ENCODE measurements around the gene EIF2S2. TPM values are rescaled to one million over a fixed set of nuclear protein-coding genes. Genes with fewer than 3 reads are reported as not detected.

EIF2S2 gene
- total RNA-seq, 4 donors from 2014 or later, result 39.0 to 79.3 (median 64.4) TPM

- intact Hi-C loops (cut with DNase I), result no loop called here
These were observed 40.0 kb downstream of the EIF2S2 start for GRCh38 chr20:34072076-34072475.

GRCh38 chr20:34070859-34071258 lies 41.2 kb downstream of the EIF2S2 start:
- Histone ChIP-seq H3K4me1 (peaks cover 0 to 42% (median 23%) of the 10 kb centered on the region in 3 donors), H3K27ac (no peak overlapping the region), H3K9me3 (no peaks in the 10 kb centered on the region), H3K4me3 (no peak overlapping the region), H3K27me3 (no peaks in the 10 kb centered on the region), H3K36me3 (peaks cover 0 to 39% (median 11%) of the 10 kb centered on the region in 3 donors)
- WGBS, 2 donors, result 79 to 83% methylated on average over 8 of the region's 8 CpGs
- TF ChIP-seq CTCF (IDR thresholded peaks at IDR 0.05) (no peak), POLR2A (IDR thresholded peaks at IDR 0.05) (no peak)
- intact Hi-C loops (cut with DNase I), result no loop called here
- DNase-seq, result no peak

More at GRCh38 chr20:34072076-34072475, 40.0 kb downstream of the EIF2S2 start:
- Histone ChIP-seq H3K4me1 (peaks cover 0 to 31% (median 17%) of the 10 kb centered on the region in 3 donors), H3K27me3 (no peaks in the 10 kb centered on the region), H3K36me3 (peaks cover 9 to 51% (median 15%) of the 10 kb centered on the region in 3 donors), H3K9me3 (no peaks in the 10 kb centered on the region), H3K27ac (no peak overlapping the region), H3K4me3 (no peak overlapping the region)
- no peak for DNase-seq
- TF ChIP-seq POLR2A (IDR thresholded peaks at IDR 0.05) (no peak), CTCF (IDR thresholded peaks at IDR 0.05) (no peak)
- 91 to 94% methylated on average over 7 to 8 of the region's 8 CpGs for WGBS, 2 donors

- WGBS, 2 donors, result 85 to 87% methylated on average over 3 of the region's 3 CpGs
- peaks cover 0 to 50% (median 29%) of the 10 kb centered on the region in 3 donors for H3K4me1 ChIP-seq
- no peak overlapping the region for H3K27ac ChIP-seq
- H3K27me3 ChIP-seq, result no peaks in the 10 kb centered on the region
- H3K9me3 ChIP-seq, result no peaks in the 10 kb centered on the region
- no peak for DNase-seq
- TF ChIP-seq CTCF (IDR thresholded peaks at IDR 0.05) (no peak), POLR2A (IDR thresholded peaks at IDR 0.05) (no peak)
- no peak overlapping the region for H3K4me3 ChIP-seq
- peaks cover 0 to 39% (median 6%) of the 10 kb centered on the region in 3 donors for H3K36me3 ChIP-seq
- intact Hi-C loops (cut with DNase I), result no loop called here
These were observed 42.0 kb downstream of the EIF2S2 start for GRCh38 chr20:34070079-34070439.

GRCh38 chr20:34069341-34070078 lies 42.5 kb downstream of the EIF2S2 start:
- intact Hi-C loops (cut with DNase I), result loop anchor here (10.0 kb wide), 1 partner anchor 275 kb away; no protein-coding TSS in a partner anchor
- WGBS, 2 donors, result 23 to 26% methylated on average over 6 to 7 of the region's 7 CpGs
- H3K4me1 ChIP-seq, result peaks cover 0 to 53% (median 29%) of the 10 kb centered on the region in 3 donors
- no peaks in the 10 kb centered on the region for H3K27me3 ChIP-seq
- H3K9me3 ChIP-seq, result no peaks in the 10 kb centered on the region
- no peak for DNase-seq
- H3K36me3 ChIP-seq, result peaks cover 0 to 33% (median 6%) of the 10 kb centered on the region in 3 donors
- H3K4me3 ChIP-seq, result no peak overlapping the region
- TF ChIP-seq POLR2A (IDR thresholded peaks at IDR 0.05) (no peak), CTCF (IDR thresholded peaks at IDR 0.05) (peak; percentile 73 to 92 (median 86))
- H3K27ac ChIP-seq, result peak overlapping the region in 2 of 4 donors; percentile 57 to 75

GRCh38 chr20:34068001-34068400 lies 44.0 kb downstream of the EIF2S2 start:
- Histone ChIP-seq H3K27me3 (no peaks in the 10 kb centered on the region), H3K9me3 (no peaks in the 10 kb centered on the region), H3K27ac (no peak overlapping the region), H3K36me3 (peaks cover 0 to 23% (median 6%) of the 10 kb centered on the region in 3 donors), H3K4me3 (no peak overlapping the region), H3K4me1 (peaks cover 0 to 55% (median 29%) of the 10 kb centered on the region in 3 donors)
- no peak for DNase-seq
- TF ChIP-seq CTCF (IDR thresholded peaks at IDR 0.05) (no peak), POLR2A (IDR thresholded peaks at IDR 0.05) (no peak)
- intact Hi-C loops (cut with DNase I), result loop anchor here (10.0 kb wide), 1 partner anchor 273 kb away; no protein-coding TSS in a partner anchor
- 83 to 90% methylated on average over 1 of the region's 1 CpG for WGBS, 2 donors
